ENCODE data around the gene CEBPG.

The CEBPG gene

GRCh38 chr19:33350538-33351309, 22.8 kb upstream of the CEBPG start:
- DNase-seq (ENCODE audit: low spot score) = no peak

DNA sequence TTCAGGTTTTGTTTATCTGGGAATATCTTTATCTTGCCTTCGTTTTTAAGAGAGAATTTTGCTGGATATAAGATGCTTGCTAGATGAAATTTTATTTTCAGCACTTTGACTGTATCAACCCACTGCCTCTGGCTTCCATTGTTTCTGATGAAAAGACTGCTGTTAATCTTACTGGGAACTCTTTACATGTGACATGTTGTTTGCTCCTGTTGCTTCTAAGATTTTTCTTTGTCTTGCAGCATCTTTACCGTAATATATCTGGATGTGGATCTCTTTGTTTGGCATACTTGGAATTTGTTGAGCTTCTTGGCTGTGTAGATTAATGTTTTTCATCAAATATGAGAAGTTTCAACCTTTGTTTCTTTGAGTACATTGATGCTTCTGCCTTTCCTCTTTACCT, 18.0 kb upstream of the CEBPG start:
- DNase-seq (ENCODE audit: low spot score) = no peak

DNA sequence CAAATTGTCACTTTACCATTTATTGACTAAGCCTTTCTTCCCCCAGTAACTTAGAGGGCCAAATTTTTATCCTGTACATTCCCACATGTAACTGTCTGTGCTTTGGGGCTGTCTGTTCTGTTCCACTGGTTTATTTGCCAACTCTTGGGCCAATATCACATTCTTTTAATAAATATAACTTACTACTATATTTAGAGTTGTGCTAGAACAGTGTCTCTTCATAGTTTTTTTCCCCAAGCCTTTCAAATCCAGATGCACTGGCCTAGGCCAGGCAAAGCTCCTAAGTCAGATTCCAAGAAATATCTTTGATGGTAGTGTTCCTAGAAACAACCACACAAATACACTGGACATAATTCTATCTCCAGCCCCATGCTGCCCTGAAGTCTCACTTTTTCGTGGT, 16.0 kb upstream of the CEBPG start:
- DNase-seq (ENCODE audit: low spot score) = no peak

DNA sequence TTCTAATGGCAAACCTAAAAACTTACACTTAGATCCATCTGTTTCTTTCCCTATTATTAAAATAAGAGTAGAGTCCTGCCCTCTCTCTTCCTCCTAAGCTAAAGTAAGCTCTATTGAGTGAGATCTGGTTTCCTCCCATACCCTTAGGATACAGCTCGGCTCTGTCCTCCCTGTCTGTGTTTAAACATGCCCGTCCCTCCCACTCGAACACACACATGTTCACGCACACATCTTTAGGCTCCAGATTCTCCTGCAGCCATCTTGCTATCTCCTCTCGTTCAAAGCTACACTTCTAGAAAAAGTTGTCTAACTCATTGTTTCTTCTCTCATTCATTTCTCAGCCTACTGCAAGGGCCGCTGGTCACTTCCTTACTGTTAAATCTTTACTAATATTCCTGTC, 15.1 kb upstream of the CEBPG start:
- DNase-seq (ENCODE audit: low spot score) = no peak

DNA sequence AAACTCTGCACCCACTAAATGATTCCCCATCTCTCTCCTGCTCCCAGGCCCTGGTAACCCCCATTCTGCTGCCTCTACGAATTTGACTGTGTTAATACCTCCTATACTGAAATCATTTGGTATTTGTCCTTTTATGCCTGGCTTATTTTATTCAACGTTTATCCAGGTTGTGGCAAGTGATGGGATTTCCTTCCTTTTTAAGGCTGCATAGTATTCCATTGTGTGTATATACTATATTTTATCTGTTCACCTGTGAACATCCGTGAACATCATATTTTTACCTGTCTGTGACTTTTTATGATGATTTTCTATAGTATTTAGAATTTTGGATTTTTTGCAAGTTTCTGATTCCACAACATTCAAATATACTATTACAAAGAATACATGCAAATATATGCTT, 13.9 kb upstream of the CEBPG start:
- no peak for DNase-seq (ENCODE audit: low spot score)

DNA sequence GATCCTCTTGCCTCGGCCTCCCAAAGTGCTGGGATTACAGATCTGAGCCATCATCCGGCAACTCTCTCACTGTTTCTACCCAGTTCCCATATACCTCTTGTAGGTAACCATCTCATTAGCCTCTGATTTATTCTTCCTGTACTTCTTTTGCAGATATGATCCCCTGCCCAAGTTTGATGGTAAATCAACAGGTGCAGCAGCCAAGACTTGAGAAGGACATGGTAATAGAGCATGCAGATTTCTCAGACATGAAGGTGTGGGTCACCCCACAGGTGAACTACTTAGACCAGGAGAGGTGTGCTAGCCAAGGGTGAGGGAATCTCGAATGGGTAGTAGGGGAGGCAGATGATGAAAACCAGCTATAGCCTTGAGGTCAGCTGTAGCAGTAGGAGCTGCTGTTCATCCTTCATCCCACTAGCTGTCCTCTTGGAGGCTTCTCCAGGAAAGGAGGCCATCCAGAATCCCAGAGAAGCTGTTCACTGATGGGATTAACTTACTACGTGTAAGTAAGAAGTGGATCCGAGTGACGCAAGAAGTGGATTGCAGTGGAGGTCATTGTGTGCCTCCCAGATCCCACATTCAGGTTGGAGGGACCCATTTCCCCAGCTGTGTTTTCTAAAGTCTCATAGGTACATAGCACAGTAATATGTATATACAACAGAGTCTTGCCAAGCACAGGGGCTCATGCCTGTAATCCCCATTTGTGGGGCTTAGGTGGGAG, 10.8 kb upstream of the CEBPG start:
- no peak for DNase-seq (ENCODE audit: low spot score)

DNA sequence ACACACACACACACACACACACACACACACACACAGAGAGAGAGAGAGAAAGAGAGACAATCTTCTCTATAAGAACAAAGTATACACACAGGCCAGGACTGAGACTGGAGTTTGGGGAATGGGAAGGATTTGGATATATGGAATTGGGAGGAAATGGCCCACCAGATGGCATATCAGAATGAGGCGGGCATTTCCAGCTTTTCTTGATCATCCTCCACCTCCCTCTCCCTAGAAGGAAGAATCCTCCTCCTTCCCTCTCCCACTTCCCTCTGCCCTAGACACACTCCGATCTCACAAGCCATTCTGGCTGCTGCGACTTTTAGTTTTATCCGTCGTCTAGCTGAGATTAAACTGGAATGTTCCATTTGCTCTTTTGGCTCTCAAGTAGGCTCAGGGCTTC, 10.0 kb upstream of the CEBPG start:
- no peak for DNase-seq (ENCODE audit: low spot score)

DNA sequence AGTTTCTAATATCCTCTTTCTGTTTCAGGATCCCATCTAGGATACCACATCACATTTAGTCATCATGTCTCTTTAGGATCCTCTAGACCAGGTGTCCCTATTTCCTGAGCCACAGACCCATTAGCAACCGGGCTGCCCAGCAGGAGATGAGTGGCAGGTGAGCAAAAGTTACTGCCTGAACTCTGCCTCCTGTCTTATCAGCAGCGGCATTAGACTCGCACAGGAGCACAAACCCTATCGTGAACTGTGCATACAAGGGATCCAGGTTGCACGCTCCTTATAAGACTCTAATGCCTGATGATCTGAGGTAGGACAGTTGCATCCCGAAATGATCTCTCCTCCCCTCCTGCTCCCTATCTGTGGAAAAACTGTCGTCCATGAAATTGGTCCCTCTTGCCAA, 7.8 kb upstream of the CEBPG start:
- no peak for DNase-seq (ENCODE audit: low spot score)

DNA sequence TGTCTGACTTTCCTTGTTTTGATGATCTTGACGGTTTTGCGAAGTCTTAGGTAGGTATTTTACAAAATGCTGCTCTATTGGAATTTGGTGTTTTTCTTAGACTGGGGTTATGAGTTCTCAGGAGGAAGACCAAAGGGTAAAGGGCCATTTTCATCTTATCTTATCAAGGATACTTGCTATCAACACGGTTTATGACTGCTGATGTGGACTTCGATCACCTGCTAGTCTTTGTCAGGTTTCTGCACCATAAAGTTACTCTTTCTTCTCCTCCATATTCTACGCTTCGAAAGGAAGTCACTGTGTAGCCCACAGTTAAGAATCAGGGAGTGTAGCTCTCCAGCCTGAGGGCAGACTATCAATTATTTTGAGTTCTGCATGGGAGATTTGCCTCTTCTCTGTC, 7.4 kb upstream of the CEBPG start:
- DNase-seq (ENCODE audit: low spot score) = no peak

DNA sequence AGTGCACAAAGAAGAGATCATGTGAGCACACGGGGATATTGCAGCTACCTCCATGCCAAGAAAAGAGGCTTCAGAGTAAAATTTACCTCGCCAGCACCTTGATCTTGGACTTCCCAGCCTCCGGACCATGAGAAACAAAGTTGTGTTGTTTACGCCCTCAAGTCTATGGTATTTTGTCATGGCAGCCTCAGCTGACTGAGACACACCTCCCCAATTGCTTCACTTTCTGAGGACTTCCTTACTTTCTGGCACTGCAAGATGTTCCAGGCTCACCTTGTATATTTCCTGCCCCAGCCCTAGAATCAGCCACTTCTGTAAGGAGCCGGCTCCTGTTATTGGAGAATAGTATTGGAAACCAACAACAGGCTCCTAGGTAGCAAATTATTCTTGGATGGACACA, 6.6 kb upstream of the CEBPG start:
- DNase-seq (ENCODE audit: low spot score) = no peak

- no peak for DNase-seq (ENCODE audit: low spot score)
These were observed 5.2 kb upstream of the CEBPG start for GRCh38 chr19:33368074-33368864.

DNA sequence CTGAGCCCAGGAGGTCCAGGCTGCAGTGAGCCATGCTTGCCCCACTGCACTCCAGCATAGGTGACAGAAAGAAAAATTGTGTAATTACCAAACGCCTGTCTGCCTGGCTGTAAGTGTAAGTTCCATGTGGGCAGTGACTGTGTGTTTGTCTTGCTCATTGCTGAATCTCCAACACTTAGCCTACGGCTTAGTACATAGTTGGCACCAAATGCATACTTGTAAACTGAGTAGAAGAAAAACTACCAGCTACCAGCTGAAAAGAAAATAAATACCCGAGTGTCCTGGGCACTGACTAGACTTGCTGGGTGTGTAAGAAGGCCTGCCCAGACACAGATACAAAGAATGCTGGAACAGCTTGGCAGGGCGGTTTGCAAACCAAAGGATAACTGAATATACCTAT, 2.7 kb upstream of the CEBPG start:
- no peak for DNase-seq (ENCODE audit: low spot score)

DNA sequence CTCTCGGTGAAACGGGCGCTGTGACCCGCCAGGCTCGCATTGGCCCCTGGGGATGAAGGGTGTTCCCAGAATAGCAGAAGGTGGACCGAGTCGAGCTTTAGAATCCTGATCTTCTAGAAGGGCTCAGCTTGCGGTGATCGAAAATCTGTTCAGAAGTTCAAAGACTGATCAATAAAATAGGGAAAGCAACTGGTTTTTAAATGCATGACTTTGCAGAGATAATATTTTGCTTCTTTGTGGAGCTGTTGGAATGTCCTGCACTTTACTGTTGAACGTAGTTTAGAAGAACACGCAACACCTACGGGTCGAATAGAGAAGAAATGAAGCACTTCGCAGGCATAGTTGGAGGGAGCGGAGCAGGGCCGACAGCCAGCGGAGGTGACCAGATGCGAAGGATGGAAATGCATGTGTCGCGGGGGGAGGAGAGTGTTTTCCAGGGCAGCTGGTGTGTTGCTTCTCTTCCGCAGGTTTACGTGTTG, 766 bp downstream of the CEBPG start:
- DNase-seq (ENCODE audit: low spot score) = peak; percentile 54

DNA sequence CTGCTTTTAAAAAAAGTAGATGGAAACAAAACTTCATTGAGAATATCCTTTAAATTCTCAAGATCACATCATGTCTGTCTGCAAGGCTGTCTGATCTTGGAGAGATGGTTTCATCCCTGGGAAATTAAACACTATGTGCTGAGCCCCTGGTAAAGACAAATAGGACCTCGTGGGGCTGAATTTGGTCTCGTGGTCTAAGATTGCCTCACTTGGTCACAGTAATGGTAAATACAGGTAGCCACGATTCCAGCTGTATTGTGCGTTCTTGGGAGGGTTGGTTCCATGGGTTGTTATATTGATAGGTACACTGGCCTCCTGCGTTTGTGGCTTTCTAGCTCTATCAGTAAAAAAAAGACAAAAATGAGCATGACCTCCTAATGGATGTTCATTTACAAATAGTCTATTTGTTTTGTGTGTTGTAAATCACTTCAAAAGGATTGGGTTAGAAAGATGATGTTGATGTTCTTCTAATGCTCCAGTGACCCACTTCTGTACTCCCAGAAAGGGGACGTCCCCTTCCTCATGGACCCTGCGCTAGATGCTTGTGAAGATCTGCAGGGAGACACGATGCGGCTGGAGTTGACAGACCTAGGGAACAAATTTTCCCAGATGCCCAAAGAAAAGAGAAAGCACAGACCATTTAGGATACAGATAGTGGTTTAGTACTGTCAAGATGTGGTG, 1.8 kb downstream of the CEBPG start:
- DNase-seq (ENCODE audit: low spot score) = no peak

GRCh38 chr19:33375837-33376159, 2.3 kb downstream of the CEBPG start:
- DNase-seq (ENCODE audit: low spot score) = no peak

GRCh38 chr19:33376423-33376822, 2.9 kb downstream of the CEBPG start:
- no peak for DNase-seq (ENCODE audit: low spot score)

GRCh38 chr19:33376941-33377557, 3.5 kb downstream of the CEBPG start:
- no peak for DNase-seq (ENCODE audit: low spot score)

DNA sequence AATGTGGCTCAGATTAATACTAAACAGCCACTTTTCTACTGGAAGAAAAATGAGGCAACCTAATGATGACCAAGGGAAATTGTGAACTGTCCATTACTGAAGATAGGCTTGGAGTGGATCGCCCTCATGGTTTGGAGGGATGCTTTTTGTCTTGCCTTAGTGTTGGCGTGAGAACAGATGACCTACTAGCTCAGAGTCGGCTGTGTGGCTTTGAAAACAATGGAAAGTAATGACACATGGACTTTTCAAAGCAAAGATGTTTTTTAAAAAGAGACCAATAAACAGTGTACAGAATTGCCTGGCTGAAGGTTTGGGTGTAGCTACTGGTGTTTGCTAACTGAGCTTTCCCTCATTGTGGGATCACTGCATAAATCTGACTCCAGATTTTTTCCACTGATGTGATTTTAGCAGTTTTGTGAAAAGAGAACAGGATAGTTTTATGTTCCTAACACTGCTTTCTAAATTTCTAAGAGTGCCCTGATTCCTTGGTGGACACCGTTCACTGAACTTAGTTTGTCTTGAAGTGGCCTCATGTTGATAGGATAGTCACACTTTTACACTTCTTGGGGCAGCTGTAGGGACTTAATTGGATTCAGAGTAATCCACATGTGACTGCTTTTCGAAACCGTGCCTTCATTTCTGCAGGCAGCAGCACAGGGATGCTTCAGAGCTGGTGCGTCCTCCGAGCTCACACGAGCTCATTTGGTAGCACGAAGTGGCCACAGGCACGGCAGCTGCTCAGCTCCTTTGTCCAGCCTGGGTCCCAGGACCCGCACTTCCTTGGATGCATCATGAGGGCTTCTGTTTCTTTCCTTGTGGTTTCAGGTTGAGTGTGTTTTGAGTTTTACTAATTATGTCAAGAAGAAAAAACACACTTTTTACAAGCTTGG, 4.3 kb downstream of the CEBPG start:
- DNase-seq (ENCODE audit: low spot score) = no peak

- DNase-seq (ENCODE audit: low spot score) = no peak
These were observed 5.8 kb downstream of the CEBPG start for GRCh38 chr19:33379151-33379829.

DNA sequence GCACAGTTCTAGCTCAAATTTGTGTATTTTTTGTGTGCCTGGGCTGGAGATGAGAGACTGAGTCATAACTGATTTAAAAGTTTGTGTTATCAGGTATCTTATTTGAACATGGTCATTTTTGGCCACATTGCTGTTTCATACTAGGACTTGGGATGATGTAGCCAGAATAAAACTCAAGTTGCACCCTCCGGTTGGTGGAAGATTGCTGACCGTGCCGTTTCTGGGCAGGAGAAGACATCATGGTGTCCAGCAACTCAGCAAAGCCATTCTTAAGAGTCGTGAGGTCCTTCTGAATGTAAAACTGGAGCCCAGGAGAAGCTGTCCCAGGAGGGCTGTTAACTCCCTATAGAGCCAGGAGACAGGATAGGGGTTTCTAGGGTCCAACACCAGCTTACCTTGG, 7.6 kb downstream of the CEBPG start:
- no peak for DNase-seq (ENCODE audit: low spot score)
